B cell (primary cell): Measurements from ENCODE around the gene MPZL3.

Experiments
- CTCF ChIP-seq: fragments of 200-600 bp; IDR thresholded peaks from one replicate; pipeline ENCODE4 v1.8.0; 2022; ENCODE audit warnings: antibody characterized with exemption, mild to moderate bottlenecking
- EZH2 ChIP-seq: IDR thresholded peaks from 2 replicates; pipeline ENCODE4 v1.6.1; 2012; ENCODE audit warnings: borderline replicate concordance, low read depth, mild to moderate bottlenecking, moderate library complexity, low read length; ENCODE audit not compliant: insufficient read depth, poor library complexity, severe bottlenecking

- TF ChIP-seq CTCF (no peak), EZH2 (no peak)
Observed at GRCh38 chr11:118267486-118267885, 15.3 kb upstream of the MPZL3 start.
